ENCODE measurements around the gene MCM8.
"Not testable (repeated sequence)": the region's sequence is repeated elsewhere in the genome, so short reads cannot be mapped to it uniquely, and the experiment has no call there.

The MCM8 gene

GRCh38 chr20:6007529-6008103, 57.2 kb downstream of the MCM8 start:
- DNase-seq = no peak

- no peak for DNase-seq
Measured at GRCh38 chr20:6008254-6008653, 57.8 kb downstream of the MCM8 start.

DNA sequence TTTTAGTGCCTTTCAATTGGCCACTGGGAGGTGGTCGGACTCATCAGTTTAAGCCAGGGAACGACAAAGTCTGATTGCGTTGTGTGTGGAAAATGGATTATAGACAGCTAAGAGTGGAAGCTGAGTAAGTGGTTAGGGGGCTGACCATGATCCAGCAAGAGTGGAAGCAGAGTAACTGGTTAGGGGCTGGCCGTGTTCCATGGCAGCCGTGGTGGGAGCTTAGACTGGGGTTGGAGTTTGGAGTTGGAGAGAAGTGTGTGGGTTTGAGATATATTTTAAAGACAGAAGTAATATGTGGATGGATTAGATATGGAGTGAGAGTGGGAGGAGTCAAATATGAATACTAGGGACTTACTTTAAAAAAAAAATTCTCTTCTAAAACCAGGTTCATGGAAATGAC, 61.7 kb downstream of the MCM8 start:
- no peak for DNase-seq

- no peak for DNase-seq
Measured at GRCh38 chr20:6014017-6014416, 63.6 kb downstream of the MCM8 start.

DNA sequence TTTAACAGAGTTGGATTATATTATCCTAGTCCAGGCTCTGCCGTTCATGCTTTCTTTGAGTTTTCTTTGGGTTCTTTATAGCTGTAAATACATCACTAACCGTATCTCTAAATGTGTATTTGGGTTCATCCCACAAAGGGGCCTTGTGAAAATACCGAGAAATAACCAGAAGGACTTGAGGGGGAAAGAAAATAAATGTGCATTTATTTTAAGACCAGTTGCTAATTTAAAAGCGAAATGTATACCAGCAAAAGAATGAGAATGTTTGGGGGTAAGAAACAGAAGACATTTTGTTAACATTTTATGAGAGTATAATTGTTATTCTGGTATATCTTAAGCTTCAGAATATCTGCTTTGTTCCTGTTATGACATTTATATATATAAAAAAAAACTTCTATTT, 64.5 kb downstream of the MCM8 start:
- DNase-seq = no peak

DNA sequence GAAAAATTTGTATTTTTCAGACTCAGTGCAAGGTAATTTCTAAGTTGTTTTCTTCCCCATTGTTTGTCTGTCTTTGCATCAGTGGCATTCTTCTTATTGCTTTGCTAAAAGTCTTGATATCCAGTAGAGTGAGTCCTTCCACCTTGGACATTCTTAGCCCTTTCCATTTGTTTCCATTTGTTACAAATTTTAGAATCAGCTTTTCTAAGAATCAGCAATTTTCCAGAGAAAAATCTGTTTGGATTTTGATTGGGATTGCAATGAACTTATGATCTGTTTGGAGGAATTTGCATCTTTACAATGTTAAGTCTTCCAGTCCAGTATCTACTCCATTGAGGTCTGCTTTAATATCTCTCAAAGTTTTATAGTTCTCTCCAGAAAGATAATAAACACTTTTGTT, 67.0 kb downstream of the MCM8 start:
- DNase-seq = no peak

- DNase-seq = no peak
Measured at GRCh38 chr20:6017880-6018279, 67.4 kb downstream of the MCM8 start.

GRCh38 chr20:6024768-6025167, 74.3 kb downstream of the MCM8 start:
- no peak for DNase-seq

DNA sequence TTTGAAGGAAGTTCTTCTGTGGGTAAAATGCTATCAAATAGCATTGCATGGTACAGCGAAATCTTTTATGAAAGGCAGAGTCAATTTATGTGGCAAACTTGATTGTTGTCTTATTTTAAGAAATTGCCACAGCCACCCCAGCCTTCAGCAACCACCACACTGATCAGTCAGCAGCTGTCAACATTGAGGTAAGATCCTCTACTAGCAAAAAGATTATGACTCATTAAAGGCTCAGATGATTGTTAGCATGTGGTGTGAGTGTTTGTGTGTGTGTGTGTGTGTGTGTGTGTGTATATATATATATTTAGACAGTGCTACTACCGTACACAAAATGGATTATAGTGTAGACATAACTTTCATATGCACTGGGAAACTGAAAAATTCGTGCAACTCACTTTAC, 75.6 kb downstream of the MCM8 start:
- DNase-seq = no peak

GRCh38 chr20:6028818-6029217, 78.4 kb downstream of the MCM8 start:
- no peak for DNase-seq

DNA sequence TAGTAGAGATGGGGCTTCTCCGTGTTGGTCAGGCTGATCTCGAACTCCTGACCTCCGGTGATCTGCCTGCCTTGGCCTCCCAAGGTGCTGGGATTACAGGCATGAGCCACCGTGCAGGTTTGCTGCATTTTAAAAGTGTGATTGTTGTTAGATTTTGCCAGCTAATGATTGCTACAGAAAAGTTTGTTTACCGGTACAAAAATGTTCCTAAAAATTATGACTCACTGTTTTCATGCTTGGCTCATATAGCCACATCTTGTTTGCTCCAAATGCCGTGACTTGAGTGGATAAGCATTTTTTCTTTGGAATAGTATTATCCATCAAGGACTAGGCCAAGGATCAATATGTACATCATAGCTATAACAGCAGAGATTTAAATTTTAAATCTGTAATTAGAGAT, 79.1 kb downstream of the MCM8 start:
- DNase-seq = no peak

- no peak for DNase-seq
Measured at GRCh38 chr20:6030453-6031080, 80.1 kb downstream of the MCM8 start.

GRCh38 chr20:6032907-6033306, 82.5 kb downstream of the MCM8 start:
- DNase-seq = not testable (repeated sequence)

DNA sequence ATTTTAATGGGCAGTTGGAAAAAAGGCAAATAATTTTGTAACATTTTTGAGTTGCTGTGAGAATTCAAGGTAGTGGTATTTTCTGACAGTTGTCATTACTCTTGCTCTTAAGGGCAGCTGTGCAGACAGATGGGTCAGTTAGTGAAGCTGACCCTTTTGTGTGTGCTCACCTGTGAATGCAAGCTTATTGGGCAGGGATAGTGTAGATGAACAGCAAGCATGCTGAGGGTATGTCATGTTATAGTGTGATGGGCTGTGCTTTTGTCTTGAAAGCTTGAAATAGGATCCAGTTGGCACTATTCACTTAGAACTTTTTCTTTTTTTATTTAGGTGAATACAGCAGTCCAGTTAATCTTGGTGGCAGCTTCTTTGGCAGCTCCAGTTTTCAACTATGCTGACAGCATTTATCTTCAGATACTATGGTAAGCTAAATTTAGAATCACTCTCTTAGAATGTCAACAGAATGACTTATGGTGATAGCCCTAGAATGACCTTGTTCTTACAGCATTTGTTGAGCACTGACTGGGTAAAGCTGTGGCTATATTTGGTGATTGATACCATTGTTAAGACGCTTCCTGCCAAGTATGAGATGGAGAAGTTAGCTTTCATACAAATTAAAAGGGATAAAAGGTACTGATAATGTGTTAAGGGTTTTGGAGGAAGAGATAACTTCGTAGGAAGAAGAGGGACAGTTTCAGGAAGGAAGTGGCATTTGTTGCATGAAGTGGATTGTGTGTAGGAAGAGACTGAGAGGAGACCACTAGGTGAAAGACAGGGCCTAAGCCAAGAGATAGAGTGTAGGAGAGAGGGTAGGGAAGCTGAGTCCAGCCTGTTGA, 83.9 kb downstream of the MCM8 start:
- no peak for DNase-seq

GRCh38 chr20:6036213-6036612, 85.8 kb downstream of the MCM8 start:
- no peak for DNase-seq

DNA sequence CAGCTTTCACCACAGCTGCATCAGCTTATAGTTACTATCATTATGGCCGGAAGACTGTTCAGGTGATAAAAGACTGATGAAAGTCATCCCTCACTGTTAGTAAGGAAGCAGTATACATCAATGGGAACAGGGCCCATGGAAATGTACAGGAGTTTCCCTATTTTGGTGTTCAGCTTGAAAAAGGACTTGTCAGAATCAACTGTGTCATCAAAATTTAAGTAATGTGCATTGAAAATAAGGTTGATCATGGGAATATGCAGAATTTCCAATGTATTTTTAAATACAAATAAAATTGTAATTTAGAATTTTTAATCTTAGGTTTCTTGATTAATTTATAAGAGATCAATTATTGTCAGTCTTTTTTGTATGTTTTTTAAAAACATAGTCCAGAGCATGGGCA, 86.6 kb downstream of the MCM8 start:
- DNase-seq = no peak

DNA sequence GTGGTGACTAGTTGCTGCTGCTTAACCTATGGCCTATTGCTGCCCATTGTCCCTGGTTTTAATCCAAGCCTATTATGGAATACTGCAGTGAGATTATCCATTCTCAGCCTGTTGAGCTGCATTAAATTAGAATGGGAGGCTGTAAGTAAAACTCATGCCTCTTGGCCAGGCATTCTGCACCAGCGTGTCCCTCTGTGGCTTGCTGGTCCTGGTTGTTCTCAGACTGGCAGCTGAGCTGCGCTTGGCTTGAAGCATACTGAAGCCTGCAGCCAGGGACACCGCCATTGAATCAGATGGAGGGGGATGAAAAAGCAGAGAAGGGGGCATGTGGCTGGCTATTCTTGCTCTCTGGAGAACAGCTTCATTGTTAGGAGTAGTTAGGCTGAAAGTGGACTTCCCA, 87.8 kb downstream of the MCM8 start:
- DNase-seq = no peak

DNA sequence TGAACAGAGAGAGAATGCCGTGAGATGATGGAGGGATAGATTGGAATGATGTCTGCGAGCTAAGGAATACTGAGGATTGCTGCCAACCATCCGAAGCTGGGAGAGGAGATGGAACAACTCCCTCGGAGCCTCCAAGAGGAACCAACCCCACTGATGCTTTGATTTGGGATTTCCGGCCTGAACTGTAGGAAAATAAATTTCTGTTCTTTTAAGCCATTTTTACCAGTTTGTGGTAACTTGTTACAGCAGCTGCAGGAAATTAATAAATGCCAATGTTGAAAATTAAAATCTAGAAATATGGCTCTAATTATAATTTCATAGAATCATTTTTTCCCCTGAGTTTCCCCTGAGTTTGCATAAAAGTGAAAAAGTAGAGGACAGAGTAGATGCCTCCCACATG, 89.3 kb downstream of the MCM8 start:
- DNase-seq = no peak

DNA sequence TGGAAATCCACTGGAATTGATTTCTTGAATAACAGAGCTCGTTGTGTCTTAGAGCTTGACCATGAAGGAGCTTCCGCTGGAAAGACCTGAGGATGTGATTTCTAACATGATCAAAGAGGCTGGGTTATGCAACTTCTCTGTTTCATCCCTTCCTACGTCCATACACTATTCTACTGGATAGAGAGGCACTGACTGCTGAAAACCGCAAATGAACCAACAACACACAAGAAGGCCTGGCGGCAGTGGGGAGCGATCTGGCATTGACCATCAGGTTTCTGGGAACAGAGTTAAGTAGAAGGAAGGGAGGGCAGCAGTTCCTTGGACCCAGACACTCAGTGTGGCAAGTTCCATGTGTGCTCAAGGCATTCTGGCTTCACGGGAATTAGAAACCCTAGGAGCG, 90.1 kb downstream of the MCM8 start:
- no peak for DNase-seq

DNA sequence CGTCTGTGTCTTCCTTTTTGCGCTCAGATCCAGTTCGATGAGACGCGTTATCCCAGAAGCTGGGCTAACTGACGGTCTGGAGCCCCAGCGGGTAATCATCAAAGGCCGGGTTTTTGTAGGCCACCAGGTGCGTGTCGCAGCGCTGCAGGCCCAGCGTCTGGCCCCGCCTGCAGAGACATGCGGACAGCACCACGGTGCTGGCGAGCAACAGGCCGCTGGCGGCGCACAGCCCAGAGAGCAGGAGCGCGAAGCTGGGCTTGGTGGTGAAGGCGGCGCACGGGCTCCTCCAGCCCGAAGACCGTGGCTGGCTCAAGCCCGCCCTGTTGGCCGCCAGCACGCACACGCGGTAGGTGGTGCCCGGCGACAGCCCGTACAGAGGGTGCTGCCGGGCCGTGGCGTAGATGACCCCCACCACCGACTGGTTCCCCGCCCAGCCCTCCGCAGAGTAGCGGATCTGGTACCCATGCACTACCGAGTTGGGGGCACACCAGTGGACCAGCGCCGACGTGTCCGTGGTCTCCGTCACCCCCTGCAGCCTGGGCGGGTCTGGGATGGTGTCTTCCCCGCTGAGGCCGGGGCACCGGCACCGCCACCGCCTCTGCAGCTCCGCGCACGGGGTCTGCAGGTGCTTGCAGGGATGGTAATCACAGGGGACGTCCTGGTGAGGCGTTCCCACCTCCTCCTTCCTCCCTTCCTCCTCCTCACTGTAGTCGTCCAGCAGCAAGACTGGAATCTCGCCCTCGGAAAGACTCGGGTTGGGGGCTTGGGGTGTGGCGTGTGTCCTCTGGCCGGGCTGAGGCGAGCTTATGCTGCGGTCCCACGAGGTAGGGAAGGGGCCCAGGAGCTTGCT, 90.7 kb downstream of the MCM8 start:
- DNase-seq = no peak

DNA sequence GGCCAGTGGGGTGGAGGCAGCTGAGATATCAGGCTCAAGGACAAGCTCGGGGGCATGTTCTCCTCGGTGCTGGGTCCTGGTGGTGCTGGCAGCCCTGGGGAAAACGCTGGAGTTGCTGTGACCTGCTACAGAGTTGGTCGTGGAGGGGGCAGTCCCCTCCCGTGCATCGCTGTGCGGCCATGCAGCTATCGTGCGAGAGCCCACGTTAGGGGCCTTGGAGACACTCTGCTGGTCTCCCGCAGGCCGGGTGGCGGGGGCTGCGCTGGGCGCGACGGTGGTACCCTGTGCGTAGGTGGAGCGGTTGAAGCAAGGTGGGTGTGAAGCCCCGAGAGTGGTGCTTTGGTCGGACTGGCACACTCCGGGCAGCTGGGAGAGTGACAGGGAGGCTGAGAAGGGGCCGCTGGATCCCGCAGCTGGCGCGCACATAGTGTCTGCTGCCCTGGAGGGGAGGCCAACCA, 91.4 kb downstream of the MCM8 start:
- no peak for DNase-seq

DNA sequence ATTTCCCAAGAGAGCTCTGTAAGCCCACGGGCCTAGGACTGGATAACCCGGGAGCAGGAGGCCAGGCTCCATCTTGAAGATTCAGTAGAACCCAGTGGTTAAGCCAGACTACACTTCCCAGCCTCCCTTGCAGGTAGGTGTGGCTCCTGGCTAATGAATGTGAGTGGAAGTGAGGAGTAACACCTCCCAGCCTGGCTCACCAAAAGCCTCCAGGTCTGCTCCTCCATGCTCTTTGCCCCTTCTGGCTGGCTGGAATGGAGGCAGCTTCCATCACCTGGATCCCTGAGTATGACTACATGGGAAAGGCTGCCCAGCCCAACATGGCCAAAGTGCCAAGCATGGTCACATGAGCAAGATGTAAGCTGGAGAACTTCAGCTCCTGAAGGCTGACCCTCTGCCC, 93.7 kb downstream of the MCM8 start:
- DNase-seq = no peak

DNA sequence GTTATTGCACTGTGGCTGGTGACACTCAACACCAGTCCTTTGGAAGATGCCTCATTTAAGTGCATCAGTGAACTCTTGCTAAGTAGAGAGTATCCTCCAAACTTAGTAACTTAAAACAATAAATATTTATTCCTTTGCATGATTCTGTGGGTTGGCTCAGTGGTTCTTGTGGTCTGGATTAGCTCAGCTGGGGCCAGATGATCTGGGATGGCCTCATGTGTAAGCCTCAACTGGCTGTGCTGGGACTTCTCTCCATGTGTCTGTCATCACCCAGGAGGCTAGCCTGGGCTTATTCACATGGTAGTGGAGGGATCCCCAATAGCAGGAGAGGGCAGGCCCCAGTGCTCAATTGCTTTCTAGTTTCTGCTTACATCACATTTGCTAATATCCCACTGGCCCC, 95.1 kb downstream of the MCM8 start:
- no peak for DNase-seq

Data from NCI-H1105 (cell line).